Activated CD4-positive, alpha-beta memory T cell treated with anti-CD3 and anti-CD28 coated beads, Interleukin-2, amount 10 ng/mL, durations not matched to agents 7 days and 5 days (primary cell): Measurements from ENCODE around the gene FAM43B. TPM values are rescaled to one million over a fixed set of nuclear protein-coding genes. Genes with fewer than 3 reads are reported as not detected.
"Not testable (repeated sequence)": the region's sequence is repeated elsewhere in the genome, so short reads cannot be mapped to it uniquely, and the experiment has no call there.

Experiments
- CTCF ChIA-PET: fragments of 350-600 bp; sonication (Branson Sonifier 250); formaldehyde crosslinking; loops from one replicate; lab custom pipeline; 2021; ENCODE audit warnings: antibody characterized with exemption, inconsistent platforms; lab: Charles Lee
- POLR2A ChIA-PET: fragments of 350-600 bp; sonication (Branson Sonifier 250); formaldehyde crosslinking; loops from one replicate; lab custom pipeline; 2021; ENCODE audit warnings: antibody characterized with exemption; lab: Charles Lee
- DNase-seq: peaks from one replicate; pipeline ENCODE4 v3.0.0-alpha.2; 2020
- H3K27ac Mint-ChIP-seq: one replicate; pipeline ENCODE4 v1.8.0; 2021; ENCODE audit warnings: mild to moderate bottlenecking, mixed read lengths
- H3K27me3 Mint-ChIP-seq: one replicate; pipeline ENCODE4 v1.8.0; 2021; ENCODE audit warnings: mixed read lengths
- H3K36me3 Mint-ChIP-seq: one replicate; pipeline ENCODE4 v1.8.0; 2021; ENCODE audit warnings: low read depth, mixed read lengths
- H3K4me1 Mint-ChIP-seq: one replicate; pipeline ENCODE4 v1.8.0; 2021; ENCODE audit warnings: mixed read lengths
- H3K4me3 Mint-ChIP-seq: one replicate; pipeline ENCODE4 v1.8.0; 2021; ENCODE audit warnings: mild to moderate bottlenecking, mixed read lengths
- H3K9me3 Mint-ChIP-seq: one replicate; pipeline ENCODE4 v1.8.0; 2021; ENCODE audit warnings: mixed read lengths
- total RNA-seq, 2 experiments: library from RNA; stranded (reverse); gene quantifications; one replicate each; pipeline ENCODE4 v1.2.3, GENCODE V29; 2021

FAM43B gene, protein sequence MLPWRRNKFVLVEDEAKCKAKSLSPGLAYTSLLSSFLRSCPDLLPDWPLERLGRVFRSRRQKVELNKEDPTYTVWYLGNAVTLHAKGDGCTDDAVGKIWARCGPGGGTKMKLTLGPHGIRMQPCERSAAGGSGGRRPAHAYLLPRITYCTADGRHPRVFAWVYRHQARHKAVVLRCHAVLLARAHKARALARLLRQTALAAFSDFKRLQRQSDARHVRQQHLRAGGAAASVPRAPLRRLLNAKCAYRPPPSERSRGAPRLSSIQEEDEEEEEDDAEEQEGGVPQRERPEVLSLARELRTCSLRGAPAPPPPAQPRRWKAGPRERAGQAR
- not detected for total RNA-seq

DNA sequence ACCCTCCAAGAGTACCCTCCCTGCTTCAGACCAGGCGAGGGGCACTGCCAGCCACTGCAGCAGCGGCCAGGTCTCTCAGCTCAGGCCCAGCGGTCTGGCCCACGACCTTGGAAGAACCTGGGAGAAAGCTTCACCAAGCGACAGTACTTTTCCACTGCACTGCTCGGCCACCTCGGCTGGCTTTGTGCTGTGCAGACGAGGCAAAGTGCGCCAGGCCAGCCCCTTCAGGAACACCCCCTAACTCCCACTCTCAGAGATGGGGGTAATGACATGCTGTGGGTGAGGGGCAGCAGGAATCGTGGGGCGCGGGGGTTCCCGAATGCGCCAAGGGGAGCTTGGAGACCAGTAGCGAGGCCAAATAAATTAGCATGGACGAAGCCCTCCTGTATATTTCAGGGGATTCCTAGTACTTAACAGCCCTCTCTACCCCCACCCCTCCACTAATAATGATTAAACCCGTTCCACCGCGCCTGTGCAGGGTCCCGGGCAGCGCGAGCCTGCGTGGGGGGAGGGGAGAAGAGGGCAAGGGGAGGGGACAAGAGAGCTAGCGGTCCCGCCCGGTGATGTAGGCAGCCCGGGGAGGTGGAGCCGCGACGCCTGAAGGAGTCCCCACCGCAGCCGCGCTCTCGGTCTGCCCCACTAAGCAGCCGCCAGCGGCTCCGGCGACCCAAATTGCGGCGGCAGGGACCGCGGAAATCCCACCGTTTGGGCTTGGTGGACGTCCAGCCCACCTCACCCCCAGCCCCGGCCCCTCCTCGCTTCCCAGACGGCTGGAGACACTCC lies at the start of gene FAM43B:
Gene FAM43B, plus strand, starts transcription at position 629 of the 783 bp plus-strand sequence. CDS start 401 bp downstream, outside the sequence.
- peaks cover 43% of the 10 kb centered on the region for H3K27me3 Mint-ChIP-seq
- H3K4me1 Mint-ChIP-seq, result peaks cover 2% of the 10 kb centered on the region
- ChIA-PET POLR2A (interaction anchor here (1.1 kb wide), 1 partner anchor 82 kb away, joined by 4 read pairs; no protein-coding TSS in a partner anchor), CTCF (no interaction called here)
- no peak within 1 kb of the TSS for H3K4me3 Mint-ChIP-seq
- DNase-seq, result no peak
- H3K9me3 Mint-ChIP-seq, result no peaks in the 10 kb centered on the region
- no peak within 1 kb of the TSS for H3K27ac Mint-ChIP-seq
- H3K36me3 Mint-ChIP-seq, result no peaks in the 10 kb centered on the region

DNA sequence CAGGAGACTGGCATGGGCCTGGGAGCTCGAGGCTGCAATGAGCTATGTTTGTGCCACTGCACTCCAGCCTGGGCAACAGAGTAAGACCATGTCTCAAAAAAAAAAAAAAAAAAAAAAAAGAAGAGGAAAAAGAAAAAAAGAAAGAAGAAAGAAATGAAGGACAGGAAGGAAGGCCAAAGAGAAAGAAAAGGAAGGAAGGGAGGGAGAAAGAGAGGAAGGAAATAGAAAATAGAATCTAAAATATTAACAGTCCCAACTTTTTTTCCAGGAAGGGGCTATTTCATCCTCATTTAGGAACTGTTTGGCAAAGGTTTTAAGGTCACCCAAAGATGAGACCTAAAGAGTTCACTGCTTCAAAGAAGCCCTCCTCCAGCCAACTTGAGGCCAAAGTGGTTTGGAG lies 46.9 kb upstream of the FAM43B start:
- Mint-ChIP-seq H3K27ac (no peak overlapping the region), H3K9me3 (no peaks in the 10 kb centered on the region), H3K27me3 (no peaks in the 10 kb centered on the region), H3K36me3 (peaks cover 22% of the 10 kb centered on the region), H3K4me1 (peaks cover 29% of the 10 kb centered on the region), H3K4me3 (no peak overlapping the region)
- CTCF ChIA-PET, result interaction anchor here (1.1 to 3.0 kb wide), 2 partner anchors 11 to 128 kb away, joined by 3 to 10 read pairs; partner anchors contain the start of gene PINK1
- POLR2A ChIA-PET, result interaction anchor here (0.6 to 0.8 kb wide), 2 partner anchors 11 to 133 kb away, joined by 3 to 5 read pairs; no protein-coding TSS in a partner anchor
- DNase-seq, result no peak

GRCh38 chr1:20507248-20507563 lies 45.2 kb upstream of the FAM43B start:
- no peak for DNase-seq
- Mint-ChIP-seq H3K36me3 (peaks cover 5% of the 10 kb centered on the region), H3K9me3 (no peaks in the 10 kb centered on the region), H3K27ac (peak overlapping the region; percentile 87), H3K4me3 (peak overlapping the region; percentile 82), H3K4me1 (peaks cover 29% of the 10 kb centered on the region), H3K27me3 (peaks cover 3% of the 10 kb centered on the region)
- ChIA-PET CTCF (interaction anchor here (3.0 kb wide), 1 partner anchor 13 kb away, joined by 10 read pairs; no protein-coding TSS in a partner anchor), POLR2A (interaction anchor here (1.3 to 2.4 kb wide), 4 partner anchors 13 to 279 kb away, joined by 3 to 7 read pairs (median 6); partner anchors contain the start of genes CAMK2N1 and HP1BP3)

GRCh38 chr1:20507564-20508410 lies 44.6 kb upstream of the FAM43B start, which contains the start of gene MUL1:
Gene MUL1, minus strand, starts transcription at chr1:20508151. Its CDS starts 127 bp downstream, at chr1:20508024.
- H3K4me3 Mint-ChIP-seq, result peak within 1 kb of the TSS; percentile 82
- peak within 1 kb of the TSS; percentile 87 for H3K27ac Mint-ChIP-seq
- ChIA-PET CTCF (interaction anchor here (0.9 to 1.1 kb wide), 3 partner anchors 14 to 126 kb away, joined by 3 to 5 read pairs (median 3); partner anchors contain the start of gene PINK1), POLR2A (interaction anchor here (1.0 to 2.4 kb wide), 8 partner anchors 8 to 278 kb away, joined by 3 to 7 read pairs (median 4); partner anchors contain the start of genes CAMK2N1 and HP1BP3)
- H3K4me1 Mint-ChIP-seq, result peaks cover 29% of the 10 kb centered on the region
- H3K9me3 Mint-ChIP-seq, result no peaks in the 10 kb centered on the region
- DNase-seq, result peak; percentile 96
- peaks cover 3% of the 10 kb centered on the region for H3K27me3 Mint-ChIP-seq
- H3K36me3 Mint-ChIP-seq, result peaks cover 3% of the 10 kb centered on the region

DNA sequence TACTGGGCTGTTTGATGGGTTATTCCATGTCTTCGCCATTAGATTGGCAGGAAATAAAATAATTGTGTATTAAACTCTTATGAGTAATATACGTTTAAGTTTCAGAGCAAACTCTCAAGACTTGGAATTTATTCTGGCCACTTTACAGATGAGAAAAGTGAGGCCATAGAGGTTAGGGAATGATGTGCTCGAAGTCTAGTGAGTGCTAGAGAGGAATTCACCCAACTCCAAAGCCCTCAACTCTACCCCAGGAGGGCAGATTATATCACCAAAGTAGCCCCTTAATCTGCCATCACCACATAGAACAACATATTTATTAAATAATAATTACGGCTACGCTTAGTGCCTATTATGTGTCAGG lies 44.0 kb upstream of the FAM43B start:
- ChIA-PET CTCF (interaction anchor here (0.9 to 1.1 kb wide), 3 partner anchors 15 to 126 kb away, joined by 3 to 5 read pairs (median 3); partner anchors contain the start of gene PINK1), POLR2A (interaction anchor here (1.0 to 2.4 kb wide), 8 partner anchors 8 to 278 kb away, joined by 3 to 7 read pairs (median 4); partner anchors contain the start of genes CAMK2N1 and HP1BP3)
- Mint-ChIP-seq H3K27ac (peak overlapping the region; percentile 87), H3K9me3 (no peaks in the 10 kb centered on the region), H3K4me3 (peak overlapping the region; percentile 82), H3K4me1 (peaks cover 29% of the 10 kb centered on the region), H3K27me3 (peaks cover 3% of the 10 kb centered on the region), H3K36me3 (peaks cover 3% of the 10 kb centered on the region)
- no peak for DNase-seq

GRCh38 chr1:20511518-20512428 lies 40.6 kb upstream of the FAM43B start:
- DNase-seq, result no peak
- no peaks in the 10 kb centered on the region for H3K9me3 Mint-ChIP-seq
- no peaks in the 10 kb centered on the region for H3K36me3 Mint-ChIP-seq
- no peak overlapping the region for H3K27ac Mint-ChIP-seq
- no peak overlapping the region for H3K4me3 Mint-ChIP-seq
- ChIA-PET POLR2A (interaction anchor here (1.2 kb wide), 1 partner anchor 122 kb away, joined by 4 read pairs; no protein-coding TSS in a partner anchor), CTCF (no interaction called here)
- peaks cover 6% of the 10 kb centered on the region for H3K27me3 Mint-ChIP-seq
- H3K4me1 Mint-ChIP-seq, result peaks cover 10% of the 10 kb centered on the region

DNA sequence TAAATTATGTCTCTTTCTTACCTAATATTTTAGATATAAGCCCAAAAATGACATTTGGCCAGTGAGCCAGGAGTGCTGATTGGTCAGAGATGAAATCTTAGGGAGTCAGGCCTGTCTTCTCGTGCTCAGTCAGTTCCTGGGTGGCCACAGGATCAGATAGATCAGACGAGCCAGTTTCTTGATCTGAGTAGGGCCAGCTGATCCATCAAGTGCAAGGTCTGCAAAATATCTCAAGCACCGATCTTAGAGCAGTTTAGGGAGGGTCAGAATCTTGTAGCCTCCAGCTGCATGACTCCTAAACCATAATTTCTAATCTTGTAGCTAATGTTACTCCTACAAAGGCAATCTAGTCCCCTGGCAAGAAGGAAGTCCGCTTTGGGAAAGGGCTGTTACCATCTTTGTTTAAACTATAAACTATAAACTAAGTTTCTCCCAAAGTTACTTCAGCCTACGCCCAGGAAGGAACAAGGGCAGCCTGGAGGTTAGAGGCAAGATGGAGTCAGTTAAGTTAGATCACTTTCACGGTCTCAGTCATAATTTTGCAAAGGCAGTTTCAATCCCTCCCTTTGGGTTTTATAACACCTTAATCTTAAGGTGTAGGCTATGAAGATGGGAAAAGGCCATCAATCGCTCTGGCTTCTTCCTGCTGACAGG lies 32.6 kb upstream of the FAM43B start:
- CTCF ChIA-PET, result interaction anchor here (3.3 kb wide), 1 partner anchor 114 kb away, joined by 19 read pairs; the partner anchor contains the start of gene PINK1
- H3K27me3 Mint-ChIP-seq, H3K4me3 Mint-ChIP-seq, H3K4me1 Mint-ChIP-seq, H3K9me3 Mint-ChIP-seq, DNase-seq, H3K36me3 Mint-ChIP-seq, H3K27ac Mint-ChIP-seq, POLR2A ChIA-PET: not testable (repeated sequence)

DNA sequence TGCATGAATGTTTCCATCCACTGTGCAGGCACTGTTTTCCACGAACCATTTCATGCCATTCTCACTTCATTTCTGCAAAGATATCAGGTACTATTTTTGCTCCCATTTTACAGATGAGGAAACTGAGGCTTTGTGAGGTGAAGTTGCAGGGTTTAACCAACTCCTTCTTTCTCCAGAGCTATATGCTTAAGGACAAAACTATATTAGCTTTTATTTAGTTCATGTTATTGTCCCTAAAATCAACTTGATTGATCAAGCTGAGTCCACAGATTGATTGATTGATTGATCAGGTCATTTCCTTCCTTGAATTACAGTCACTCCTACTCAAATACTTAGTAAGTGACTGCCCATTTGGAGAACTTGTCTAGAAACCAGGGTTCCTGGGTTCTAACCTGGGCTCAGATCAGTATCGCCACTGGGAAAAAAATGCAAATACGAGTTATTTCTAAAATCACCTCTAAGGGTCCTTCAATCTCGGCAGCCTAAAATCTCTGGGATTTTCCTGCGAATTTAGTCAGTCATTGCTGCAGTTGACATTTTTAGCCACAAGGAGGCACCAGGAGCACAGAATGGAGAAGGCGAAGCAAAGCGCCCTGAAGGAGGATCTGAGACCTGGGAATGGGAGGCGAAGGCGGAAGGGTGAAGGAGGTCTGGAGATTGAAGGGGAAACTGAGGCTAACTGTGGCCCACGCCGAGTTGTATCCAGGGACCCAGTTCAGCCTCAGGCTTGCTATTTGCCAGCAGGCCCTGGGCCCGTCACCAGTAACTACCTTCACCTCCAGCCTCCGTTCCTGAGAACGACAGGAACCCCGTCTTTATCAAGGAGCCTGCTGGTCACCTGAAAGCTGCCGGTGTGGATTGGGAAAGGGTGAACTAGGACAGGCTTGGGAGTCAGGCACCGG lies 30.2 kb upstream of the FAM43B start:
- peaks cover 14% of the 10 kb centered on the region for H3K27me3 Mint-ChIP-seq
- POLR2A ChIA-PET, result no interaction called here

DNA sequence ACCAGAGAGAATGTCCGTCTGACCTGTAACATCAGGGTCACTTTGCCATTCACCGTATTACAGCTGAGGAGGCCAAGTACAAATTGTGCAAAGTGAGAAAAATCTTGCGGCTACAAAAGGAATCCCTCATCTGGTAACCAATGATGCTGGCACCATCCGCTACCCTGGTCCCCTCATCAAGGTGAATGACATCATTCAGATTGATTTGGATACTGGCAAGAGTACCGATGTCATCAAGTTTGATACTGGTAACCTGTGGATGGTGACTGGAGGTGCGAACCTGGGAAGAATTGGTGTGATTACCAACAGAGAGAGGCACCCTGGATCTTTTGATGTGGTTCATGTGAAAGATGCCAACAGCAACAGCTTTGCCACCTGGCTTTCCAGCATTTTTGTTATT lies 26.1 kb upstream of the FAM43B start:
- Mint-ChIP-seq H3K36me3 (no peaks in the 10 kb centered on the region), H3K9me3 (no peaks in the 10 kb centered on the region), H3K27me3 (peaks cover 40% of the 10 kb centered on the region), H3K4me3 (no peak overlapping the region), H3K27ac (no peak overlapping the region), H3K4me1 (no peaks in the 10 kb centered on the region)
- ChIA-PET POLR2A (no interaction called here), CTCF (interaction anchor here (1.7 kb wide), 1 partner anchor 12 kb away, joined by 6 read pairs; no protein-coding TSS in a partner anchor)
- DNase-seq, result no peak

More for the DNA sequence above, 30.2 kb upstream of the FAM43B start:
- peak; percentile 65 for DNase-seq
- no peaks in the 10 kb centered on the region for H3K36me3 Mint-ChIP-seq
- H3K27ac Mint-ChIP-seq, result no peak overlapping the region
- CTCF ChIA-PET, result interaction anchor here (0.6 to 3.3 kb wide), 13 partner anchors 12 to 739 kb away, joined by 3 to 19 read pairs (median 3); partner anchors contain the start of gene PINK1
- peaks cover 7% of the 10 kb centered on the region for H3K4me1 Mint-ChIP-seq
- H3K4me3 Mint-ChIP-seq, result no peak overlapping the region
- no peaks in the 10 kb centered on the region for H3K9me3 Mint-ChIP-seq

DNA sequence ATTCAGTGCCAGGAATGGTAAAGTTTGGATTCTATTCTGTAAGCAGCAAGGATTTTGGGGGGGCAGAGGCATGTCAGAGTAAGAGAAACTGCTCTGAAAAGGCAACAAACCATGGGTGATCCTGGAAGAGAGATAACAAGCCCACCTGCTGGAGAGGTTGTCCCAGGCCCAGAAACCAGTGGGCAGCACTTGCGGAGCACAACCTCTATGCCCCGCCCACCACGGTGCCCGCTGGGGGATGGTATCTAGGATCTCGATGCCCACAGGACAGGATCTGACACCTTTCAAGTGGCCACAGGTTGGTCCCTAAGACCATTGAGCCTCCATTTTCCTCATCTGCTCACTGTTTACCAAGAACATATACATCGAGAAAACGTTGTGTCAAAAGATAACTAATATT lies 24.2 kb upstream of the FAM43B start:
- CTCF ChIA-PET, result no interaction called here
- no peaks in the 10 kb centered on the region for H3K9me3 Mint-ChIP-seq

More for the DNA sequence above, 24.2 kb upstream of the FAM43B start:
- Mint-ChIP-seq H3K27me3 (peaks cover 48% of the 10 kb centered on the region), H3K27ac (no peak overlapping the region), H3K4me1 (no peaks in the 10 kb centered on the region), H3K36me3 (no peaks in the 10 kb centered on the region), H3K4me3 (no peak overlapping the region)
- POLR2A ChIA-PET, result no interaction called here
- DNase-seq, result no peak
